Activated T-helper 1 cell treated with anti-CD3 and anti-CD28 coated beads, Interleukin-12 subunit alpha, Interleukin-12 subunit beta, Interleukin-2, Interleukin-4 antibody, amounts not matched to agents 30 ng/mL and 10 ng/mL and 1 ng/mL, durations not matched to agents 14 hours and 24 hours and 36 hours (primary cell): ENCODE data around the gene RUNDC3A. TPM values are rescaled to one million over a fixed set of nuclear protein-coding genes. Genes with fewer than 3 reads are reported as not detected.
"Not testable (repeated sequence)": the region's sequence is repeated elsewhere in the genome, so short reads cannot be mapped to it uniquely, and the experiment has no call there.

Experiments used
- DNase-seq: peaks from one replicate; pipeline ENCODE4 v3.0.0; 2021; ENCODE audit warnings: low spot score
- H3K27ac Mint-ChIP-seq: one replicate; pipeline ENCODE4 v1.8.0; 2021; ENCODE audit warnings: mild to moderate bottlenecking, mixed read lengths
- H3K27me3 Mint-ChIP-seq: one replicate; pipeline ENCODE4 v1.8.0; 2022; ENCODE audit warnings: mild to moderate bottlenecking, moderate library complexity, mixed read lengths; ENCODE audit not compliant: insufficient read depth
- H3K36me3 Mint-ChIP-seq: one replicate; pipeline ENCODE4 v1.8.0; 2021; ENCODE audit warnings: low read depth, mixed read lengths
- H3K4me1 Mint-ChIP-seq: one replicate; pipeline ENCODE4 v1.8.0; 2021; ENCODE audit warnings: low read depth, mixed read lengths
- H3K4me3 Mint-ChIP-seq: one replicate; pipeline ENCODE4 v1.8.0; 2021; ENCODE audit warnings: mild to moderate bottlenecking, moderate library complexity, mixed read lengths
- H3K9me3 Mint-ChIP-seq: one replicate; pipeline ENCODE4 v1.8.0; 2021; ENCODE audit warnings: mixed read lengths
- intact Hi-C: fragments of 100-400 bp; cut with micrococcal nuclease; formaldehyde crosslinking; loops from one replicate; pipeline ENCODE4 v1.15.1; 2024
- total RNA-seq: library from RNA; stranded (reverse); gene quantifications from 2 replicates; pipeline ENCODE4 v1.2.3, GENCODE V29; 2022

Gene RUNDC3A
- total RNA-seq, 1 donor from 2014 or later, result 0.13 TPM

DNA sequence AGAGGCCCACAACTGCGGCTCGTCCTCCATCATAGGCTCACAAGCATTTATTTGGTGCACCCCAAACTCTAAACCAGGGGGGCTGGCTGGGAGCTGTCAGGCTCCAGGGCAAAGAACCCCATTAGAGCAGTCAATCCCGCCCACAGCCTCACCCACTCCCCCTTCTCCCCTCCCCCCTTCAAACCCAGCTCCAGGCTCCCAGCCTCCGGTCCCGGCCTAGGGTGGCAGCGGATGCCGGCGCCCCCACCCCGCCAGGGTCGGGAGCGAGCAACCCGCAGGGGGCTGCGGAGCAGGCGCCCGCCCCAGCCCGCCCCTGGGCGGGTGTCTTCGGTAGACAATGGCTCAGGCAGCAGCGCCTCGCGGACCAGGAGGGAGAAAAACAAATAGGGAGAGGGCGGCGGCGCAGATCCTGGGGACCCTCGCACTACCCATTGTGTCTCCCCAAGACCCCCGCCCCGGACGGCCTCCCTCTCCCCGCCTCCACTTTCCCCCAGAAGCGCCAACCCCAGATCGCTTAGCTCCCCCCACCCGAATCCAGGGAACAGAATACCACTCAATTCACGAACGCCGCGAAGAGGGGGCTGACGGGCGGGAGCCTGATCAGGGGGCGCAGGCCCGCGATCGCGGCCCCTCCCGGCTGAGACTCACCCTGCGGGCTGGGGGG is 54.7 kb downstream of the RUNDC3A start:
- intact Hi-C loops, result loop anchor here (1.0 kb wide), 2 partner anchors 18 to 22 kb away; partner anchors contain the start of gene GRN
- Mint-ChIP-seq H3K27me3 (peaks cover 49% of the 10 kb centered on the region), H3K27ac (no peak overlapping the region), H3K4me1 (no peaks in the 10 kb centered on the region), H3K36me3 (no peaks in the 10 kb centered on the region), H3K9me3 (no peaks in the 10 kb centered on the region), H3K4me3 (peak overlapping the region; percentile 78)
- no peak for DNase-seq

DNA sequence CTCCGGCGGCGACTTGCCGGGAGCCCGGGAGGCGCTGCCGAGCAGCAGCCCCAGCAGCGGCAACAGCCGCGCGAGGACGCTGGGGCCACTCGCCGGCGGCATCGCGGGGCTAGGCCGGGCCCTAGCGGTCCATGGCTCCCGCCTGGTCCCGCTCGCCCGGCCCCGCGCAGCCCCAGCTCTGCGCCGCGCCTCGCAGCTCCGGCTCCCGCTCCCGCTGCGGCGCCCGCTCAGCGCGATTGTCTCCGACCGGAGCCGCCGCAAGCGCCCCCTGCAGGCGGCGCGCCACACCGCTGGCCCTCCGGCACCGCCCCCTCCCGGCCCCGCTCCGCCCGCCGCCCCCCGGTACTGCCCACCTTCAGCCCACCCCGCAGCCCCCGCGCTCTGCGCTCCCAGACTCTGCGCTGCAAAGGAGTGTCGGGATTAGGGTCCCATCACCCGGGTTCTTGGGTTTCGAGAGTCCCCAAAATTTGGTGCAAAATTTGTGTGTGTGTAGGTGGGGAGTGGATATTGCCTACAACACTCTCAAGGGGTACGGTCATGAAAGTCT is 55.3 kb downstream of the RUNDC3A start, which contains the start of gene FAM171A2:
Gene FAM171A2 (minus strand): TSS at position 241 of the 547 bp plus-strand sequence. CDS start 139 bp downstream, at position 102.
- Mint-ChIP-seq H3K4me1 (no peaks in the 10 kb centered on the region), H3K27ac (no peak within 1 kb of the TSS), H3K4me3 (peak within 1 kb of the TSS; percentile 78), H3K36me3 (no peaks in the 10 kb centered on the region), H3K9me3 (no peaks in the 10 kb centered on the region), H3K27me3 (peaks cover 47% of the 10 kb centered on the region)
- peak; percentile 59 for DNase-seq
- intact Hi-C loops, result loop anchor here (1.0 kb wide), 2 partner anchors 18 to 22 kb away; partner anchors contain the start of gene GRN

DNA sequence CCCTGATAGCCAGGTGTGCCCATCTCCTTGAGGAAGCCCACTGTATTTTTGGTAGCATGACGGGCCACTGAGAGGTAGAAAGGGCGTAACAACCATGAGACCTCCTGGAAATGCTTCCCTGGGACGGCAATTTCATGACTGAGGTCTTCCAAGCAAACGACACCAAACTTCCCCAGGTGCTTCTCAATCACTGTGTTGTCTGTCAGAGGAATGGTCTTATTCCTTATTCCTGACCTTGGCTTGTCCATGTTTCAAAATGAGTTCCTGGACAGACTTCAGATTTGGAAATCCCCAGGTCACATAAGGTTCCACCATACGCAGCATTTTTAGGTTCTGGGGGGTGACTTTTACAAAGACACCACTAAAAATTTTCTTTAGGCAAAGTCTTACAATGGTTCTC is 56.6 kb downstream of the RUNDC3A start:
- H3K9me3 Mint-ChIP-seq, intact Hi-C loops, DNase-seq, H3K36me3 Mint-ChIP-seq, H3K4me1 Mint-ChIP-seq, H3K4me3 Mint-ChIP-seq, H3K27ac Mint-ChIP-seq: not testable (repeated sequence)
- peaks cover 46% of the 10 kb centered on the region for H3K27me3 Mint-ChIP-seq

DNA sequence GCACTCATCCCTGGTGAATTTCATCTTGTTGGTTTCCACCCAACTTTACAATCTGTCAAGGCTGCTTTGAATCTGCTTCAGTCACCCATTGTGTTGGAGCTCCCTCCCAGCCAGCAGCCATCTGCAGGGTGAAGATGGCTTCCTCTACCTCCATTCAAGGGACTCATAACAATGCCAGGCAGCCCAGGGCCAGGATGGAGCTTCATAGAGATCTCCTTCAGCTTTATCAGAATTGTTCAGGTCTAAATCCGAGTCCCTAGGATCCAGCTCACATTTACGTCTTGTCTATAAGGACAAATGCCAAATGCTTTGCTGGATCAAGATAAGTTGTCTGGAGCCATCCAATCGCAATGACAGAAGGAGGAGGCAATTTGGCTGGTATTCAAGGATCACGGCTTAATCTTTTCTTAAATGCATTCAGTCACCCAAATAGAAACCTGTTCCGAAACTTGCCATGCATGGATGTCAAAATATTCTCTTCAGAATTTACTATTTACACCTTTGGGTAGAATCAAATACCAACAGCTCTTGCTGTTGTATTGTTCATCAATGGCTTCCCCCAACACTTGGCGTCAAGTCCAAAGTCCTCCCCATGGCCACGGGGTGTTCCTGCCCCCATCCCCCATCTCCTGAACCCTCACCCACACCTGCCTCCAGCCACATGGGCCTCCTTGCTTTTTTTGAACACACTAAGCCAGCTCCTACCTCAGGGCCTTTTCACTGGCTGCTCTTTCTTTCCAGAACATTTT is 59.0 kb downstream of the RUNDC3A start:
- H3K27ac Mint-ChIP-seq, result no peak overlapping the region
- peaks cover 37% of the 10 kb centered on the region for H3K27me3 Mint-ChIP-seq
- no peak for DNase-seq
- no peaks in the 10 kb centered on the region for H3K9me3 Mint-ChIP-seq
- intact Hi-C loops, result no loop called here
- no peaks in the 10 kb centered on the region for H3K36me3 Mint-ChIP-seq
- H3K4me1 Mint-ChIP-seq, result peaks cover 7% of the 10 kb centered on the region
- no peak overlapping the region for H3K4me3 Mint-ChIP-seq

Other genes with a start within 250 kb of the RUNDC3A start
- 93.9 and 95.4 TPM in 2 replicates for gene LSM12, start 241.9 kb upstream of the RUNDC3A start, total RNA-seq
- 33.5 and 34.9 TPM in 2 replicates for gene G6PC3, start 237.9 kb upstream of the RUNDC3A start, total RNA-seq
- 20.6 and 22.8 TPM in 2 replicates for gene HDAC5, start 185.0 kb upstream of the RUNDC3A start, total RNA-seq
- 23.0 and 23.1 TPM in 2 replicates for gene HROB, start 166.7 kb upstream of the RUNDC3A start, total RNA-seq
- 0.31 and 0.42 TPM in 2 replicates for gene ASB16, start 137.9 kb upstream of the RUNDC3A start, total RNA-seq
- 17.3 and 18.7 TPM in 2 replicates for gene TMUB2, start 121.6 kb upstream of the RUNDC3A start, total RNA-seq
- 125 and 126 TPM in 2 replicates for gene ATXN7L3, start 108.7 kb upstream of the RUNDC3A start, total RNA-seq
- 201 and 215 TPM in 2 replicates for gene UBTF, start 88.9 kb upstream of the RUNDC3A start, total RNA-seq
- gene SLC4A1, start 40.5 kb upstream of the RUNDC3A start, total RNA-seq, result not detected in 2 replicates
- gene SLC25A39, start 16.2 kb downstream of the RUNDC3A start, total RNA-seq, result 169 and 180 TPM in 2 replicates
- gene GRN, start 36.7 kb downstream of the RUNDC3A start, total RNA-seq, result 32.7 and 42.9 TPM in 2 replicates
- gene FAM171A2, start 55.3 kb downstream of the RUNDC3A start, total RNA-seq, result 0.10 and 0.29 TPM in 2 replicates
- 0.44 and 0.71 TPM in 2 replicates for gene ITGA2B, start 81.0 kb downstream of the RUNDC3A start, total RNA-seq
- gene GPATCH8, start 194.8 kb downstream of the RUNDC3A start, total RNA-seq, result 50.4 and 51.1 TPM in 2 replicates
- not detected in 2 replicates for gene FZD2, start 248.9 kb downstream of the RUNDC3A start, total RNA-seq